ENCODE measurements around the gene THRB.

DNA sequence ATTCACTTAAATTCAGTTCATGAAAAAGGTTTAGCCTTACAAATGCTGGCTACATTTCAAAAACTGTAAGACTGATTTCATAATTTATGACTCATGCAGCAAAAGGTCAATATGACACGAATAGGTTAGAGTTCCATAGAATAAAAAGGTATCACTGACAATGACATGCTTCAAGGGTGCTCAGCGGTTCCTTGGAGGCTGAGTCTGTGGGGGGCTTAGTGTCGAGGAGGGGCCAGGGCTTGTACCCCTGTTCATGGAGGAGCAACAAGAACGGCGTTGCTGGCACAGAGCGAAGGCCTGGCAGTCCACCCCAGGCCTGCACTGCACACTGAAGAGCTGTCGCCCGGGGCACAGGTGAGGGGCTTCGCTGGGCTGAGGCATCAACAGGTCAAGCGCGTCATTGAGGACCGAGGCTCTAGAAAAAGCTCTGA is 375.3 kb downstream of the THRB start:
- no peak for TF ChIP-seq YY1 (IDR thresholded peaks at IDR 0.05; ENCODE audit: insufficient read depth, insufficient read length)
- TF ChIP-seq SUZ12 (IDR thresholded peaks at IDR 0.05; ENCODE audit: extremely low read depth, insufficient read depth, insufficient read length) = no peak

All from NT2/D1 (cell line).